Activated CD8-positive, alpha-beta memory T cell treated with anti-CD3 and anti-CD28 coated beads, Interleukin-2, amount 50 U/mL, for 1 hour (primary cell): ENCODE measurements around the gene SLC22A4.

Experiments
- DNase-seq: peaks from one replicate; pipeline ENCODE4 v3.0.0-alpha.2; 2020; ENCODE audit errors: extremely low read depth

The SLC22A4 gene

DNA sequence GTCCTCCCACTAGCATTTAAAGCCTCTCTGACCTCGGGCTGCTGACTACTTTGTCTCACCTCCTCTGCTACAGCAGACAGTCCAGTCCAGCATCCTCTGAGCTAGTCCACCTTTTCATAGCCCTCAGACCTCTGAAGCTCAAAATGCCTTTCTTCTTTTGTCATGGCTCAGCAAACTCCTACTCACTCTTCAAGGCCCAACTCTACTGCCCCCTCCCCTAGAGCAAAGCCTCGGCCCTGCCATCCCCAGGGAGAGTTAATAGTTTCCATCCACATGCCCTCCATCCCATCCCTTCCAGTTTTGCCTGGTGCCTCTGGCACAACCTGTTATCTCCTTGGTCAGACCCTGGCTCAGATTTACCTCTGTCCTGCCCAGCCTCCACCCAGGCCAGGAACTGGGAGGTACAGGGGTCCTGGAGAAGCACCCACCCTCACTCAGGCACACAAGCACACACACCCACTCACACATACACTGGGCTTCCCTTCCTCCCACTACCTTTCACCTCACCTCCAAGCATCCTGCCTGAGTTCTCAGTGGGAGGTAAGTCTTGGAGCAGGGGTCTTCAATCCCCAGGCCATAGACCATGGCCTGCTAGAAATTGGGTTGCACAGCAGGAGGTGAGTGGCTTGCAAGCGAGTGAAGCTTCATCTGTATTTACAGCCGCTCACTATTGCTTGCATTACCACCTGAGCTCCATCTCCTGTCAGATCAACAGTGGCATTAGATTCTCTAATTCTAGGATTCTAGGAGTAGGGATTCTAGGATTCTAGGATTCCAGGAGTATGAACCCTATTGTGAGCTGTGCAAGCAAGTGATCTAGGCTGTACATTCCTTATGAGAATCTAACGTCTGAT, 18.6 kb upstream of the SLC22A4 start:
- no peak for DNase-seq

DNA sequence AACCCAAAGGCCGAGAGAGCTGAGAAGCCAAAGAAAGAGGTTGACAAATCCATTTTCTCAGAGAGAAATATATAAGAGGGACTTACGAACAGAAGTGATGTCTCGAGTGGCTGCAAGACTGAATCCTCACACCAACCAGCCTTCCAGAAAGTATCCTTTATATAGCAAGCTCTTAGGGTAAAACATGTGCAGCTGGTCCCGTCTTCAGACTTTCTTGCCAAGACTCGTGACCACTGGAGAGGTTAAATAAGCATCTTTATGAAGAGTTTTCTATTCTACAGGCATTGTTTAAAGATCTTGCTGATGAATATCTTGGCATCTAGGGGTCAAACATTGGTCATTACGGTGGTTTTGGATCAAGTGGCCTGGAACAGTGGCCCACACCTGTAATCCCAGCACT, 16.9 kb upstream of the SLC22A4 start:
- DNase-seq, result no peak

GRCh38 chr5:132277971-132278853, 16.0 kb upstream of the SLC22A4 start:
- no peak for DNase-seq

DNA sequence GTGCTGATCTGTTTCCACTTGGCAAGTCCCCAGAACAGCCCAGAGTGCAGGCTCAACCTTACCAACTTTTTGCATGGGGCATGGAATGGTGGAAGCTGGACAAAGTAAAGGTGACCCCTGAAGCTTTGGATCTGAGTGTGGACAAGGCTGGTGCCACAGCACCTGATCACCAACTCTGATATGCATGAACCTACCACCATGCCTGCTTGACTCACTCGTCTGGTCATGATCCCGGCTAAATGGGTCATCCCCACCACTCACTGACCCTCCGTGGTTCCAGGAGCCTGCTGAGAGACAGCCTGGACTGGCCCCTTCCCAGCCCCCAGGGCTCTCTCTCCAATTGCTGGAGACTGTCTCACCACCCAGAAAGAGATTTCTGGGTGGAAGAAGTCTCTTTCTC, 14.4 kb upstream of the SLC22A4 start:
- DNase-seq, result no peak

DNA sequence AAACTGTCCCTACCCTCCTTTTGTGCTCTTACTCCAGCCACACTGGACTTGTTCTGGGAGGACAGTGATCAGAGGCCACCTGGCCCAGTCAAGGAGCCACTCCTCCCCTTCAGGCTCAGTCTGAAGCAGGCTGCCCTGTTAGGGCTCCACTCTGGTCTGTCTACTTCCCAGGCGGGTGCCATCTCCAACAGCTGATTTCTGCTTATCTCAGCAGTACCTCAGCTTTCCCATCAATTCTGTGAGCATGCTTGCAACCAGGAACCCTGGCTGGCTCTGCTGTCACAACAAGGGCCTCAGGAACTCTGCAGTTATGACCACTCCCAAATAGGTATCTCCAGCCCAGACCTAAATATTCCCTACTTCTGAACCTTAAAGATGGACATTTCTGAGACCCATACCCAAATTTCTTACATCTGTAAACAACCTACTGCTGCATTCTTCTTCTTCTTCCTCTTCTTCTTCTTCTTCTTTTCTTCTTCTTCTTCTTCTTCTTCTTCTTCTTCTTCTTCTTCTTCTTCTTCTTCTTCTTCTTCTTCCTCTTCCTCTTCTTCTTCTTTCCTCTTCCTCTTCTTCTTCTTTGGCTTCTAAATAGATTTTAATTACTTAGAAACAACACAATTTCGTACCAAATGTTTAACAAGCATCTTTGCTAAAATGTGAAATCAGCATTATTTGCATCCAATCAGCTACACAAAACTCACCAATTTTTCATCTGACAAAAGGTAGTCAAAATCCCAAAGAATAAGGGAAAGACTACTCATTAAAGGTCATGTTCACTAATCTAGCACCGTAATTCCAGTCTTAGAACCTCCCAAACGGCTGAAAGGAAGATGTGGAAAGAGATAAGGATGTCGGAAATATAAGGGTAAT, 13.6 kb upstream of the SLC22A4 start:
- no peak for DNase-seq

DNA sequence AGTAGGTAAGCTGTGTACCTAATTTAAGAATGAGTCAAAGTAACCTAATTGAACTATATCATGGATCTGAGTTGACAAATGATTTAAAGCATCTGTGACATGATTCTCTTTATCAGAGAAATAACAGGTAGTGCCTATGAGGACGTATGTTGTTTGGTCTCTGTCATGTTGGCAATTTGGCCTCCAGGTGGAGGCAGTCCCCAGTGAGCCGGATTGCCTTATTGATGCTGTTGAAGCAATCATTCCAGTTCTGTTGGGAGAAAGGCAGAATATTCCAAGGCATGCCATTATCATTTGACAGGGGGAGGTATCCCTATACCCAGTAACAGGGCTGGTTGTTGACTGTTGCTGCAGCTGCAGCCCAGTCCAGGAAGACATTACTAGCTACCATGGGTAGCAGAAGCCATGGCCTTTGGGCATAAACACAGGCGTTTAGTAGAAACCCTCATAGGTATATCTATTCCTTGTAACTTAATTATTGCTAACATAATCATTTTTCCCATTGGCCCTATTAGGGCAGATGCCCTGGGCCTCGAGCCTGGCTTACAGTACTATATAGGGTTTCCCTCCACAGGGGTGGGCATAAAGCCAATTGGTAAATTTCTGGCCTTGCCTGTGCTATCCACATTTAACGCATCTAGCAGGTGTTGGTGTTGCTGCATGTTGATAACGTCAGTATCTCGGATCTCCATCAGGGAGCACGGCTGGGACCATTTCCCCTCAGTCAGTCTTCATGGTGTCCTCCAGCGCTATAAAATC, 12.2 kb upstream of the SLC22A4 start:
- no peak for DNase-seq

DNA sequence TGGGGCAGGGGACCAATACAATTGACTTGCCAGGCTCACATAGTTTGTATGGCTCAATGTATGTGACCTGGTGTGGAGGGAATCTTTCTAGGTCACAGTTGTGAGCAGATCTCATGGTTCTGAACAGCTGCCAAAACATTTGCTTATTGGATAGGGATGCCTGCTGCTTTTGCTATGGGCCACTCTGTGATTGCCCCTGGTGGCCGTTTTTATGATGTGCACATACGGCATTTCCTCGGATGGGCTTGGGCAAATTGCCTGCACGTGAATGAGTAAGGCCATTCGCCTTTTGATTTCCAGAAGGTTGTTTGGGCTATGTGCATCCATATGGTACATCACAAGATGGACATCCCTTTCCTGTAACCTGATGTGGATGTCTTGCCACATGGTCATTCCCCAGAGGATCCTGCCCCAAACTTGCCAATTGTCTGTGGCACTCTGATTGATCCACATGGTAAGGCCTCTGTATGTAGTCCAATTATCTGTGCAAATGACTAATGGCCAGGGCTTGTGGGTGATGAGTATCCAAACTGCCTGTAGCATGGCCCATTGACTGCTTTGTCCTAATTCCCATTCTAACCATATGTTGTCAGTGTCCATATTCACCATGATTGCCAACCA, 10.7 kb upstream of the SLC22A4 start:
- DNase-seq, result no peak

- DNase-seq, result no peak
Observed at GRCh38 chr5:132289097-132289496, 5.1 kb upstream of the SLC22A4 start.

GRCh38 chr5:132291026-132291425, 3.2 kb upstream of the SLC22A4 start:
- DNase-seq, result no peak

DNA sequence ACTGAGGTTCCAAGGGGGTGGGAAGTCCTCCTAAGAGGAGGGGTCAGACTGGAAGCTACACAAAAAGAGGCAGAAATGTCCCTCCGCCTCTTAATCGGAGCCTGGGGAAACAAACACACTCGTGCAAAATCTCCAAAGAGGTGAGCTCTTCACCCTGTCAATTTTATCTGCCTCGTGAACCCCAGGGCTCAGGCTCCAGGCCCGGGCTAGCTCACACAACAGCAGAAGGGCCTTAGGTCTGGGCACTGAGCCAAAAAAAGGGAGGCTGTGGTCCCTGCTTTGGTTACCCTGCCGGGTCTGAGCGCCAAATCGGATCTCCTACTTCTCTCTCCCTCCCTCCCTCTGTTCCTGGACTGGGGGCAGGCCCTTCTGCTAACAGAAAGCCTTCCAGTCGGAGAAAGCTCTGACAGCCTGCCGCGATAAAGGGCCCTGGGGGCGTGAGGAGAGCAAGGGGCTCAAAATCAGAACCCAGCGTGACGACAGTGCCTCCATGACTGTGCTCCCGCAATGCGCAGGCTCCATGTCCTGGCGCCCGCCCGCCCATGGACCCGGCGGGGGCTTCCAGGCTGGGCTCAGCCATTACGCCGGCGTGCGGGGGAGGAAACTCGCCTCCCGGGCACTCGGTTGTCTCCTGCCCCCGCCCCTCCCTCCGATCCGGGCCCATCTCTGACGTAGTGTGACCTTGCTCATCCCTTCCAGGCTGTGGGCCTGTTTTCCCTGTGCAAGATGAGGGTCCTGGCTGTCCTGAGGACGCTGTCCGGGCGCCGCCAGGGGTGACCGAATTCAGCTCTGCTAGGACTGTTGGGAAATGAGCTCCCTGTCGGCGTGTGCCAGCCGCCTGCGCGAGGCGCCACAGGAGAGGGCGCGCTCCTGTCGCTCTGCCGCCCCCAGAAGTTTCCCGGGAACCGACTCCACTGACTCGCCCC, 865 bp upstream of the SLC22A4 start:
- peak; percentile 34 for DNase-seq

DNA sequence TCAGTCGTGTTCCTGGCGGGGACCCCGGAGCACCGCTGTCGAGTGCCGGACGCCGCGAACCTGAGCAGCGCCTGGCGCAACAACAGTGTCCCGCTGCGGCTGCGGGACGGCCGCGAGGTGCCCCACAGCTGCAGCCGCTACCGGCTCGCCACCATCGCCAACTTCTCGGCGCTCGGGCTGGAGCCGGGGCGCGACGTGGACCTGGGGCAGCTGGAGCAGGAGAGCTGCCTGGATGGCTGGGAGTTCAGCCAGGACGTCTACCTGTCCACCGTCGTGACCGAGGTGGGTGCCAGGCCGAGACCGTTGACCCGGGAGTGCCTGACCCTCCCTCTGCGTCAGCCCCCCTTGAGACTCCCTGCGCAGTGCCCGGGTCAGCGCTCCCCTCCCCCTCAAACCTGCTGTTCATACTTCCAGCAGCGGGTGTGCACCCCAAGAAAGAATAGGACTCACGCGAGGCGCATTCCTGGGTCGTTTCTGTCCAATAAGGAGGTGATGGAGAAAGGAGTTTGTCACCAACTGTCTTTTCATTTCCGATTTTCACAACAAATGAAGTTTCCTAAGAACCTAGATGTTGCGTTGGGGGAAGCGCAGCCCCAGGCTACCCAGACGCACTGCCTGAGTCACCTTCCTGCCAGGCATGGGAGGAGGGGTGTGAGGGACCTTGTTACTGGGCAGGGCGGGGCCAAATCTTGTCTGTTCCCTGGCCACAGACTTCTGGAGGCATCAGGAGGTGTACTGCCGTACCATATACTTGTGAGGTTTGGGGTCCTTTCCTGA, 722 bp downstream of the SLC22A4 start:
- DNase-seq, result peak; percentile 59

- DNase-seq, result no peak
Observed at GRCh38 chr5:132295505-132296411, 1.6 kb downstream of the SLC22A4 start.

DNA sequence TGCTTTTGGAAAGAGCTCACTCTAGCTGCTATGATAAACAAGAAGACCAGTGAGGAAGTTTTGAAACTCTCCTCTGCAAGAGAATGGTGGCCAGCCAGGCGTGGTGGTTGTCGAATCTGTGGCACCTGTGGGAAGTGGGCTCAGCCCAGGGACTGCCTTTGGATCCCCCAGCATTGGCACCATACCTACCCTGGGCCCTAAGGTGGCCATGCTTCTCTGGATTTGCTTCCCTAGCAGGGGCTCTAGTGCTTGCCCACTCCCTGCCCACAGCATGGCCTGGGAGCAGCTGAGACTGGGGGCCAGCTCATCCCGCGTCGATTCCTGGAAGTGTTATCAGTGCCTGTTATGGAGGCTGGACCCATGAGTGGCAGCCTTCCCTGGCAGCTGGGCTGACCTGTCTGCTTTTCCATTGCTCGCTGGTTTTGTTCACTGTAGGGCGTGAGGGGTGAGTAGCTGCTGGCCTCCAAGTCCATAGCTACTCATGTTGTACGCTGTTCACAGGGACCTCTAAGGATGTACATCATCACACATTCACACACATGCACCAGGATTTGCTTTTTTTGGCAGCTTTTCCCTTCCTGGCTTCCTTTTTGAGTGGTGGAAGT, 2.3 kb downstream of the SLC22A4 start:
- no peak for DNase-seq

GRCh38 chr5:132297211-132297940, 3.2 kb downstream of the SLC22A4 start:
- DNase-seq, result no peak

GRCh38 chr5:132298298-132299212, 4.4 kb downstream of the SLC22A4 start:
- no peak for DNase-seq

DNA sequence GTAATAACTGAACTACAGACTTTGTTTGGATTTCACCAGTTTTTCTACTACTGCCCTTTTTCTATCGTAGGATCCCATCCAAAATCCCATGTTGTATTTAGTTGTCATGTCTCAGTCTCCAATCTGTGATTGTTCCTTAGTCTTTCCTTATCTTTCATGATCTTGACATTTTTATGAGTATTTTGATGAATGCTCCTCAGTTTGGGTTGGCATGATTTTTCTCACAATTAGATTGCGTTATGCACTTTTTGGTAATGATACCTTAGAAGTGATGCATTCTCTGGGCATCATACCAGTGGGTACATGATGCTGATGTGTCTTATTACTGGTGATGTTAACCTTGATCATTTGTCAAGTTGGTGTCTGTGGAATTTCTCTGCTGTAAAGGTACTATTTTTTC, 5.7 kb downstream of the SLC22A4 start:
- DNase-seq, result no peak
